HG02885 (cell line): ENCODE measurements around the gene LRRTM1.

ENCODE experiments used
- ATAC-seq: cut with Tn5 transposase; IDR thresholded peaks from one replicate; pipeline ENCODE4 v1.9.1; 2021; ENCODE audit warnings: mild to moderate bottlenecking; ENCODE audit not compliant: unreplicated experiment, poor library complexity

The LRRTM1 gene

GRCh38 chr2:80252294-80252986 lies 52.1 kb downstream of the LRRTM1 start:
- no peak for ATAC-seq
